Astrocyte (in vitro differentiated cells and primary cell): Measurements from ENCODE around the gene TMEM106B.

ENCODE experiments used
- EZH2 ChIP-seq: IDR thresholded peaks from 2 replicates; pipeline ENCODE4 v1.6.1; 2012; ENCODE audit warnings: mild to moderate bottlenecking, low read length, inconsistent platforms; ENCODE audit not compliant: insufficient read depth
- TF ChIP-seq, protein P1 (sequence below): IDR thresholded peaks from 2 replicates; pipeline ENCODE4 v1.5.1; 2011; ENCODE audit warnings: low read depth, mild to moderate bottlenecking, inconsistent platforms, low read length, moderate library complexity; ENCODE audit not compliant: insufficient read depth

- TF ChIP-seq, protein P1, sequence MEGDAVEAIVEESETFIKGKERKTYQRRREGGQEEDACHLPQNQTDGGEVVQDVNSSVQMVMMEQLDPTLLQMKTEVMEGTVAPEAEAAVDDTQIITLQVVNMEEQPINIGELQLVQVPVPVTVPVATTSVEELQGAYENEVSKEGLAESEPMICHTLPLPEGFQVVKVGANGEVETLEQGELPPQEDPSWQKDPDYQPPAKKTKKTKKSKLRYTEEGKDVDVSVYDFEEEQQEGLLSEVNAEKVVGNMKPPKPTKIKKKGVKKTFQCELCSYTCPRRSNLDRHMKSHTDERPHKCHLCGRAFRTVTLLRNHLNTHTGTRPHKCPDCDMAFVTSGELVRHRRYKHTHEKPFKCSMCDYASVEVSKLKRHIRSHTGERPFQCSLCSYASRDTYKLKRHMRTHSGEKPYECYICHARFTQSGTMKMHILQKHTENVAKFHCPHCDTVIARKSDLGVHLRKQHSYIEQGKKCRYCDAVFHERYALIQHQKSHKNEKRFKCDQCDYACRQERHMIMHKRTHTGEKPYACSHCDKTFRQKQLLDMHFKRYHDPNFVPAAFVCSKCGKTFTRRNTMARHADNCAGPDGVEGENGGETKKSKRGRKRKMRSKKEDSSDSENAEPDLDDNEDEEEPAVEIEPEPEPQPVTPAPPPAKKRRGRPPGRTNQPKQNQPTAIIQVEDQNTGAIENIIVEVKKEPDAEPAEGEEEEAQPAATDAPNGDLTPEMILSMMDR, result no peak
- TF ChIP-seq EZH2, result no peak
These were observed 16.7 kb upstream of the TMEM106B start for GRCh38 chr7:12194426-12194825.
